Kidney epithelial cell (primary cell): Measurements from ENCODE around the gene STK32B. TPM values are rescaled to one million over a fixed set of nuclear protein-coding genes. Genes with fewer than 3 reads are reported as not detected.

ENCODE experiments used
- DNase-seq: peaks from one replicate; pipeline ENCODE4 v3.0.0-alpha.2; 2010; ENCODE audit warnings: low read depth
- H3K27me3 ChIP-seq: 2 replicates; pipeline ENCODE4 v1.6.0; 2011; ENCODE audit warnings: low read length; ENCODE audit not compliant: control insufficient read depth, insufficient read depth
- H3K36me3 ChIP-seq: 2 replicates; pipeline ENCODE4 v1.5.1; 2011; ENCODE audit warnings: low read length; ENCODE audit not compliant: control insufficient read depth, insufficient read depth
- H3K4me3 ChIP-seq: 2 replicates; pipeline ENCODE4 v1.5.1; 2011; ENCODE audit warnings: low read depth, mild to moderate bottlenecking, control low read depth, low read length
- total RNA-seq: library from RNA; depleted of rRNA; stranded (reverse); fragments of >200 nt; gene quantifications from 2 replicates; pipeline ENCODE4 v1.2.3, GENCODE V29; 2015
- TF ChIP-seq, protein P1 (sequence below): IDR thresholded peaks from 2 replicates; pipeline ENCODE4 v1.5.1; 2011; ENCODE audit warnings: mild to moderate bottlenecking, moderate library complexity, low read length, control low read depth, inconsistent platforms; ENCODE audit not compliant: insufficient read depth, poor library complexity, severe bottlenecking

STK32B gene
- total RNA-seq, 1 donor from 2014 or later, result 3.6 TPM

DNA sequence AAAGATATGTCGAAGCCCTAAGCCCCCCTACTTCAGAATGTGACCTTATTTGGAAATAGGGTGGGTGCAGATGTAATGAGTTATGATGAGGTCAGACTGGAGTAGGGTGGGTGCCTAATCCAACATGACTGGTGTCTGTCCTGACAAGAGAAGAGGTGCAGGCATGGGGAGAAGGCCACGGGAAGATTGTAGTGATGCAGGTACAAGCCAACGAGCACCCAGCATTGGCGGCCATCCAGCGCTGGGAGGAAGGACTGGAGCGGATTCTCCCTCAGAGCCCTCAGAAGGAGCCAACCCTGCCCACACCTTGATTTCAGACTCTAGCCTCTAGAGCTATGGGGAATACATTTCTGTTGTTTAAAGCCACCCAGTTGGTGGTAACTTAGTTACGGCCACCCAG is 419.9 kb downstream of the STK32B start:
- TF ChIP-seq, protein P1, sequence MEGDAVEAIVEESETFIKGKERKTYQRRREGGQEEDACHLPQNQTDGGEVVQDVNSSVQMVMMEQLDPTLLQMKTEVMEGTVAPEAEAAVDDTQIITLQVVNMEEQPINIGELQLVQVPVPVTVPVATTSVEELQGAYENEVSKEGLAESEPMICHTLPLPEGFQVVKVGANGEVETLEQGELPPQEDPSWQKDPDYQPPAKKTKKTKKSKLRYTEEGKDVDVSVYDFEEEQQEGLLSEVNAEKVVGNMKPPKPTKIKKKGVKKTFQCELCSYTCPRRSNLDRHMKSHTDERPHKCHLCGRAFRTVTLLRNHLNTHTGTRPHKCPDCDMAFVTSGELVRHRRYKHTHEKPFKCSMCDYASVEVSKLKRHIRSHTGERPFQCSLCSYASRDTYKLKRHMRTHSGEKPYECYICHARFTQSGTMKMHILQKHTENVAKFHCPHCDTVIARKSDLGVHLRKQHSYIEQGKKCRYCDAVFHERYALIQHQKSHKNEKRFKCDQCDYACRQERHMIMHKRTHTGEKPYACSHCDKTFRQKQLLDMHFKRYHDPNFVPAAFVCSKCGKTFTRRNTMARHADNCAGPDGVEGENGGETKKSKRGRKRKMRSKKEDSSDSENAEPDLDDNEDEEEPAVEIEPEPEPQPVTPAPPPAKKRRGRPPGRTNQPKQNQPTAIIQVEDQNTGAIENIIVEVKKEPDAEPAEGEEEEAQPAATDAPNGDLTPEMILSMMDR, result no peak
- no peaks in the 10 kb centered on the region for H3K27me3 ChIP-seq
- H3K36me3 ChIP-seq, result no peaks in the 10 kb centered on the region
- no peak for DNase-seq
- H3K4me3 ChIP-seq, result no peak overlapping the region

DNA sequence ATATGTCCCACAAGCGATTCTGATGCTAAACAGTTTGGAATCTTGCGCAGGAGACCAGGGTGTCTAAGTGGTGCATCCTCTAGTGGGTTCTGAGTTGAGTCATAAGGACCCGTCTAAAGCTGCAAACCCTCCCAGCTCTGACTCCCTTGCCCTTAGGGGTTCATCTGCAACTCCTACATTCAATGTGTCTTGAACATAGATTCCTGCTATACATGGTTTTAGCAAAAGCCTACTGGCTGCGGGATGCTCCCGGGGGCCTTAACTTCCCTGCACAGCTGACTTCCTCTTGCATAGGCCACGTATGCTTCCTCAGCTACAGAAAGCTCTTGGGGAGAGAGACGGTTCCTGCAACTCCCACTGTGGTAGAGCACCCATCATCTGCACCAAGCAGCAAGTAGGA is 420.4 kb downstream of the STK32B start:
- Histone ChIP-seq H3K36me3 (no peaks in the 10 kb centered on the region), H3K4me3 (no peak overlapping the region), H3K27me3 (no peaks in the 10 kb centered on the region)
- TF ChIP-seq, protein P1, result no peak
- DNase-seq, result no peak

DNA sequence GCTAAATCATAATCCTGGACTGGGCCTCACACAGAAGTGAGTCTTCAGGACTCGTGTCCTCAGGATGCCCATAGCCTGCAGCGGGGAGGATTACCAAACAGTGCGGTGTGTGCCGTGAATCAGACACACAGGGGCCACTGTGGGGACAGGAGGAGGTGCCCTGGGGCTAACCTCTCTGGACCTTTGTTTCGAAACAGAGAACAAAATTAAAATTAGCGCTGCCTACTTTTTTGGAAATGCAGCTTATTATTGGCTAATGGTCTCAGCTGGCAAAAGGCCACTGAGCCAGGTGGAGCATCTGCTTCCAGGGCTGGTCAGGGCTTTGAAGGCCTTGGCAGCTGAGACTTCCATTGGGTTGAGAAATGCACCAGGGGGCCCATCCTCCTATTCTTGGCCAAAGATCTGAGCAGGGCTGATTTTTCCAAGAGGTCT is 420.9 kb downstream of the STK32B start:
- Histone ChIP-seq H3K27me3 (no peaks in the 10 kb centered on the region), H3K36me3 (no peaks in the 10 kb centered on the region), H3K4me3 (no peak overlapping the region)
- no peak for DNase-seq
- TF ChIP-seq, protein P1, result no peak

DNA sequence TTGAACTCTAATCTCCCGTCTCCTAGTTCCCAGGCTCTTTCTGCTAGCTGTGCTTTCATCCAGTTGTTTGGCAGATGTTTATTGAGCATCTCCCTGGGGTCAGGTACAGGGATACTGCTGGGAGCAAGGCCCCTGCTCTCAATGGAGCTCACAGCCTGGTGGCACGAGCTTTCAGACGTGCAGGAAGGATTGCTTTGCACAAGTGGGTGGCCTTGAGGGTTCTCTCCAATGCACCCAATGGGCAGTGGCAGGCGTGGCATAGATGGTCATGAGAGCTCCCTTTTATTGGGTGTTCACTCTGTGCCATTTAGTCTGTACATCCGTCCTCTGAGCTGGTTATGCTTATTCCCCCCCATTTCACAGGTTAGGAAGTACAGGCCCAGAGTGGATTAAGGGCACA is 421.8 kb downstream of the STK32B start:
- Histone ChIP-seq H3K27me3 (no peaks in the 10 kb centered on the region), H3K4me3 (no peak overlapping the region), H3K36me3 (no peaks in the 10 kb centered on the region)
- no peak for DNase-seq
- TF ChIP-seq, protein P1, result no peak

DNA sequence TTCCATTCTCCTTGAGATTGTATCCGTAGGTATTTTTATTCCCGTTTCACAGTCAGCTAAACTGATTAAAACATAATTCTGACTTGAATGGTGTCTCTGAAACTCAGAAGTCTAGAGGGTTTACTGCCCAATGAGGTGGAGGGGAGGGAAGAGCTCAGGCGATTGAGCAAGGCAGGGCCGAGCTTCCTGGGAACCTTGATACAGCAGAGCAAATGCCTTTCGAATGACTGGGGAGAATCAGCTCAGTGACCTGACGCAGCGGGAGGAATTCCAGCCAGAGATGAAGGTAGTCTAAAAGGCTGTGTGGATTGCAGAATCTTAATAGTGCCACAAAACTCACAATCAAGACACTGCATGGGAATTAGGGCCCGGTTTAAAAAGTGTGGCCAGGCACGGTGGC is 423.5 kb downstream of the STK32B start:
- TF ChIP-seq, protein P1, result no peak
- no peak for DNase-seq
- H3K4me3 ChIP-seq, result no peak overlapping the region
- H3K27me3 ChIP-seq, result no peaks in the 10 kb centered on the region
- no peaks in the 10 kb centered on the region for H3K36me3 ChIP-seq

DNA sequence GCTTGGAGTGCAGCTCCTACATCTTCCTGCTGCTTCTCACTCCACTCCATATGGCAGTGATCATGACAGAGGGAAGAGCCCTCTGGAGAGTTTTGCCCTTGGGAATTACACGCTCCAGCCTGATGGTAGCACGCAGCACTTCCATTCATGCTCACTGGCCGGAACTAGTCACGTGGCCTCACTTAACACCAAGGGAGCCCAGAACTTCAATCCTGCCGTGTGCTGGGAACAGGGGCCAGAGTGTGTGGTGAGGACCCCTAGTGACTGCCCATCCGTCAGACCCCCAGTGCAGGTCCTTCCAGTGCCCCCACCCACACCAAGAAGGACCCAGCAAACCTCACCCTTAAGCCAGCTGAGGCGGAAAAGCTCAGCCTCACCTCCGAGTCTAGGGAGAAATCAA is 426.3 kb downstream of the STK32B start:
- no peaks in the 10 kb centered on the region for H3K27me3 ChIP-seq
- TF ChIP-seq, protein P1, result no peak

More for the DNA sequence above, 426.3 kb downstream of the STK32B start:
- no peak for DNase-seq
- no peaks in the 10 kb centered on the region for H3K36me3 ChIP-seq
- no peak overlapping the region for H3K4me3 ChIP-seq
